SHP77 treated with DMSO at 0.1 percent for 48 hours (cell line): ENCODE measurements around the gene KIF22.
A peak's percentile ranks its signal among the peaks of the same experiment; 100 is the strongest.

Experiments used
- DNase-seq: peaks from one replicate; lab custom pipeline; 2025; lab: John Stamatoyannopoulos, UW

Gene KIF22

DNA sequence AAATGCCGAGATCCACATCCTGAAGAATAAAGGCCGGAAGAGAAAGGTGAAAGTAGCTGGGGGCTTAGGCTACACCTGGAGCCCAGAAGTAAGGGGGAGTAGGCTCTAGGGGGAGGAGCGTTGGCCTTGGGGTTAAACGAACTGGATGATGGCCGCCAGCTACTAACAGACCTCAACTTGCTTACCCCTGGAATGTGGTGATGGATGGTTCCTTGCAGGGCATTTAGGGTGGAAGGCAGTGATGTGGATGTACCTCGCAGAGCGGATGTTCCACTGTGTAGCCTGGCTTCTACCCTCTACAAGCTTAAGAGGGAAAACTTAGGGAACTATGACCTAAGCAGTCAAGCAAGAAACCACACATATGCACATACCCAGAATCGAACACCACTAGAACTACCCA, 13.5 kb downstream of the KIF22 start:
- no peak for DNase-seq

DNA sequence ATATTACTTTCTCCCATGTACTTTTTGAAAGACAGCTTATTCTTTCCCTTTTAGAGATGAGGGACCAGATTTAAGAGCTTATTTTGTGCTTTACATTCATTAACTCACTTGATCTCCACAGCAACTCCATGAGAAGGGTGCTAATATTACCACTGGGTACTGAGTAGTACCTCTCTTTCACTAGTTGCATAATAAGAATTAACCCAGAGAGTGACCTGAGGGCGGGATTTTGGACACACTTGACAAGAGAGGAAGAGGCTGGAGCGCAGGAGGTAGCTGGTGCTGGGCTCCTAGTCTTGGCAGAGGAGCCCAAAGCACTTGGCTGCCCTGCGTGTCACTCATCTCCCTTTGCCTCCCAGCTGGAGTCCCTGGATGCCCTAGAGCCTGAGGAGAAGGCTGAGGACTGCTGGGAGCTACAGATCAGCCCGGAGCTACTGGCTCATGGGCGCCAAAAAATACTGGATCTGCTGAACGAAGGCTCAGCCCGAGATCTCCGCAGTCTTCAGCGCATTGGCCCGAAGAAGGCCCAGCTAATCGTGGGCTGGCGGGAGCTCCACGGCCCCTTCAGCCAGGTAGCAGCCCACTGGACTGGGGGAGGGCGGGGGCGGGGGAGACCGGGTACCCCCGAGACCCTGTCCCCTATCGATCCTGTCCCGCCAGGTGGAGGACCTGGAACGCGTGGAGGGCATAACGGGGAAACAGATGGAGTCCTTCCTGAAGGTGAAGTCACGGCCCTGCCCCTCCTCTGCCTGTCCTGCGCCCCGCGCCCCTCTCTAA, 14.1 kb downstream of the KIF22 start:
- DNase-seq = no peak

DNA sequence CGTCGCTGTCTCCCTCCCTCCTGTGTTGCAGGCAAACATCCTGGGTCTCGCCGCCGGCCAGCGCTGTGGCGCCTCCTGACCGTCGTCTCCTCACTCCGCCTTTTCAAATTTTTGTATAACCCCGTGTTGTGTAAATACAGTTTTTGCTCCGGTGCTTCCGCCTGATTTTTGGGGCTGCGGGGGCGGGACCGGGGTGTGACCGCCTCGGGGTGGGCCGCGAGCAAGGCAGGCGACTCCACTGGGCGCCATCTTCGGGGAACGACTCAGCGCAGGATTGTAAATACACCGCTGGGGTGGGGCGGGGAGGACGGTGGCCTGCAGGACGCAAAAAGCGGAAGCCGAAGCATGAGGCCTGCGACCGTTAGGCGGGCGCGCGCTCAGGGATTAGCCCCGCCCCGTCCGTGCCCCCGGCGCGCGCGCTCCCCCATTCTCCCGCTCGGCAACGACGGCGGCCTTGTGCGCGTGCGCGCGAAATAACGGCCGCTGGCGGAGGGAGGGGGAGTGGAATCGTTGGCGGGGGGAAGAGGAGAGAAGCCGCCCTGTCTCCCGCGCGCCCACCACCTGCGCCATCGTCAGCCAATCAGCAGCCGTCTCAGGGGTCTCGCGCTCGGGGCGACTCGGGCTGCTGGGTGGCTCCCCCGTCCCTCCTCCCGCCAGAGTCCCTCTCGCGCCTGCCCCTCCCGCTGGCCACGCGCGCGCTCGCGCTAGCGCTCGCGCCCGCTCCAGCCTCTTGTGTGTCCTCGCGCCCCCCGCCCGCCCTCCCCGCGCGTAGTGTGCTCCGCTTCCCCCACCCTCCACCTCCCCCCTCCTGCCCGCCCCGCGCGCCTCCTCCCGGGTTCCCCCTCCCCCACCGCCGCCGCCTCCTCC, 14.9 kb downstream of the KIF22 start:
- DNase-seq = peak; percentile 100

DNA sequence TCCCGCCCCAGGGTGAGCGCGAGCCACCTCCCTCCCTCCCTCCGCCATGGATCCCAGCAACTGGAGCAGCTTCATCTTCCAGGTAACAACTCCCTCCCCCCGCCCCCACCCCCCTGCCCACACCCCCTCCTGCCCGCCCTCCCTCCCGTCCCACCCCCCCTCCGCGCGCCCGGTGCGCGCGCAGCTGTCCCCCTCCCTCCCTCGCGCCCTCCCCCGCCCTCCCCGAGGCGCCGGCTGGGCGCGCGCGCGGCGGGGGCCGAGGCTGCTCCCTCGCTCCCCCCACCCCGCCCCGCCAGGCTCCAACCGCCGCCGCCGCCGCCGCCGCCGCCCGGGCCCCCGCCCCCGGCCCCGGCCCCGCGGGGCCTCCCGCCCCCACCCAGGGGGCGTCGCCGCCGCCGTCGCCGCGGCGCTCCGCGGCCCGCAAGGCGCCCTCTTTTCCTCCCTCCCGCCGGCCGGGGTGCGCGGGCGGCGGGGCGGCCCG, 15.6 kb downstream of the KIF22 start, which contains the start of gene MAZ:
TSS of gene MAZ (plus strand) at position 431 of the 481 bp plus-strand sequence. CDS start 173 bp downstream, outside the sequence.
- DNase-seq = peak; percentile 46

DNA sequence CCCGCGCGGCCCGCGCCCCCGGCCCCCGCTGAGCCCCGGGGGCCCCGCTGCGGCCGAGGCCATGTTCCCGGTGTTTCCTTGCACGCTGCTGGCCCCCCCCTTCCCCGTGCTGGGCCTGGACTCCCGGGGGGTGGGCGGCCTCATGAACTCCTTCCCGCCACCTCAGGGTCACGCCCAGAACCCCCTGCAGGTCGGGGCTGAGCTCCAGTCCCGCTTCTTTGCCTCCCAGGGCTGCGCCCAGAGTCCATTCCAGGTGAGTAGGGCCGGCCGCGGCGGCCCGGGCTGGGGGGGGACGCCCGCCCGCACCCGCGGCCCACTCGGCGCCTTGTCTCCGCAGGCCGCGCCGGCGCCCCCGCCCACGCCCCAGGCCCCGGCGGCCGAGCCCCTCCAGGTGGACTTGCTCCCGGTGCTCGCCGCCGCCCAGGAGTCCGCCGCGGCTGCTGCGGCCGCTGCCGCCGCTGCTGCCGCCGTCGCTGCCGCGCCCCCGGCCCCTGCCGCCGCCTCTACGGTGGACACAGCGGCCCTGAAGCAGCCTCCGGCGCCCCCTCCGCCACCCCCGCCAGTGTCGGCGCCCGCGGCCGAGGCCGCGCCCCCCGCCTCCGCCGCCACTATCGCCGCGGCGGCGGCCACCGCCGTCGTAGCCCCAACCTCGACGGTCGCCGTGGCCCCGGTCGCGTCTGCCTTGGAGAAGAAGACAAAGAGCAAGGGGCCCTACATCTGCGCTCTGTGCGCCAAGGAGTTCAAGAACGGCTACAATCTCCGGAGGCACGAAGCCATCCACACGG, 16.3 kb downstream of the KIF22 start:
- DNase-seq = no peak

DNA sequence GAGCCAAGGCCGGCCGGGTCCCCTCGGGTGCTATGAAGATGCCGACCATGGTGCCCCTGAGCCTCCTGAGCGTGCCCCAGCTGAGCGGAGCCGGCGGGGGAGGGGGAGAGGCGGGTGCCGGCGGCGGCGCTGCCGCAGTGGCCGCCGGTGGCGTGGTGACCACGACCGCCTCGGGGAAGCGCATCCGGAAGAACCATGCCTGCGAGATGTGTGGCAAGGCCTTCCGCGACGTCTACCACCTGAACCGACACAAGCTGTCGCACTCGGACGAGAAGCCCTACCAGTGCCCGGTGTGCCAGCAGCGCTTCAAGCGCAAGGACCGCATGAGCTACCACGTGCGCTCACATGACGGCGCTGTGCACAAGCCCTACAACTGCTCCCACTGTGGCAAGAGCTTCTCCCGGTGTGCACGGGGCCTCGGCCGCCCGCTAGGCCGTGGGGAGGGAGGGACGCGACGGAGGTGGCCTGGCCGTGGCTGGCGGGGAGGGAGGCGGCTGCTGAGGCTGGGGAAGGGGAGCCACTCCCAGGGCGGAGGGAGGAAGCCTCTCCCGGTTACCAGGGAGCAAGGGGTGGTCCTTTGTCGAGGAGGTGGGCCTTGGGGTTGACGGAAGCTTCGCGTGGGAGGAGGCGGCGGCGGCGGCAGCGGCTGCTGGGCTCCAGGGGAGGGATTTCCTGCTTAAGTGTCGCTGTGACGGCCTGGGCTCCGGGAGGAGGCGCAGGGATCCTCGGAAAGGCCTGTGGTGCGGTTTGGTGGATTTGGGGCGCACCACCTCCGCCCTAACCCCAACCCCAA, 17.1 kb downstream of the KIF22 start:
- DNase-seq = peak; percentile 82

DNA sequence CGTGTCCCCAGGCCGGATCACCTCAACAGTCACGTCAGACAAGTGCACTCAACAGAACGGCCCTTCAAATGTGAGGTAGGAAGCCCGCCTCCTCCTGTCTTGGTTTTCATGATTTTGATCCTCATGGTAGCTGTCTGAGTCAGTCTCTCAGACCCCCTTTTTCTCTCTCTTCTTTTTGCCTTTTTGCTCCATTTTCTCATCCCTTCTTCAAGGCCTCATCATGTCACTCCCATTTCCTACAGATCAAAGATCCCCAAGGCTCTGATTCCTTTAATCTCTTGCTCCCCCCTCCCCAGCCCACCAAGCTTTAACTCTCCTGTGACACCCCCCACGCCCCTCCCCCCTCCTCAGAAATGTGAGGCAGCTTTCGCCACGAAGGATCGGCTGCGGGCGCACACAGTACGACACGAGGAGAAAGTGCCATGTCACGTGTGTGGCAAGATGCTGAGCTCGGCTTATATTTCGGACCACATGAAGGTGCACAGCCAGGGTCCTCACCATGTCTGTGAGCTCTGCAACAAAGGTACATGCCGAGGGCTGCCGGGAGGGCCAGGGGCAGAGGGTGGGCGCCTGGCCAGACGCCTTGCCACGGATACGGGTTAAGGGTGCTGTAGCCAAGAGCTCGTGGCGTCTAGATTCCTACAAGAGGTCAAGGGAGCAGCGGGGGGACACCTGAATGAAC, 17.8 kb downstream of the KIF22 start:
- no peak for DNase-seq

DNA sequence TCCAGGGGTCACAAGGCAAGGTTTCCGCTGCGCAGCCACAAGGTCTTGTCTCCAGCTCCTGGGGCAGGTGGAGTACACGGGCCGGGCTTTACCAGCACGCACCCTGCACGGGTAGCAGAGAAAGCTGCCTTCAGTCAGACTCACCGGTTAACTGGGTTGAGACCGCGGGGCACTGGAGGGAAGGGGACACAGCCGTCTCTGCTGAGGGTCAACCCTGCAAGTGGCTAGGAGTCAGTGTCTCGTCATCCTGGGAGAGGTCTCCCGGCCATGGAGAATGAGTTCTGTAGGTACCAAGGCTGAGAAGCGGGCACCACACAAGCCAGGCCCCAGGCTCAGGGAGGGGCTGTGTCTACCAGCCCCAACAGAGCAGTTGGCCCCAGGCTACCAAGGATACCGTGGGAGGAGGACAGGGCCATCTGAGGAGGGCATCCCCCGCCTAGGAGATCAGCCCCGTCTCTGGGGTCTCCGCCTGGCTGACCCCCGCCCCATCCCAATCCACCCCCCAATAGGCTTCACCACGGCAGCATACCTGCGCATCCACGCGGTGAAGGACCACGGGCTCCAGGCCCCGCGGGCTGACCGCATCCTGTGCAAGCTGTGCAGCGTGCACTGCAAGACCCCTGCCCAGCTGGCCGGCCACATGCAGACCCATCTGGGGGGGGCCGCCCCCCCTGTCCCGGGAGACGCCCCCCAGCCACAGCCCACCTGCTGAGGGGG, 18.6 kb downstream of the KIF22 start:
- DNase-seq = no peak

DNA sequence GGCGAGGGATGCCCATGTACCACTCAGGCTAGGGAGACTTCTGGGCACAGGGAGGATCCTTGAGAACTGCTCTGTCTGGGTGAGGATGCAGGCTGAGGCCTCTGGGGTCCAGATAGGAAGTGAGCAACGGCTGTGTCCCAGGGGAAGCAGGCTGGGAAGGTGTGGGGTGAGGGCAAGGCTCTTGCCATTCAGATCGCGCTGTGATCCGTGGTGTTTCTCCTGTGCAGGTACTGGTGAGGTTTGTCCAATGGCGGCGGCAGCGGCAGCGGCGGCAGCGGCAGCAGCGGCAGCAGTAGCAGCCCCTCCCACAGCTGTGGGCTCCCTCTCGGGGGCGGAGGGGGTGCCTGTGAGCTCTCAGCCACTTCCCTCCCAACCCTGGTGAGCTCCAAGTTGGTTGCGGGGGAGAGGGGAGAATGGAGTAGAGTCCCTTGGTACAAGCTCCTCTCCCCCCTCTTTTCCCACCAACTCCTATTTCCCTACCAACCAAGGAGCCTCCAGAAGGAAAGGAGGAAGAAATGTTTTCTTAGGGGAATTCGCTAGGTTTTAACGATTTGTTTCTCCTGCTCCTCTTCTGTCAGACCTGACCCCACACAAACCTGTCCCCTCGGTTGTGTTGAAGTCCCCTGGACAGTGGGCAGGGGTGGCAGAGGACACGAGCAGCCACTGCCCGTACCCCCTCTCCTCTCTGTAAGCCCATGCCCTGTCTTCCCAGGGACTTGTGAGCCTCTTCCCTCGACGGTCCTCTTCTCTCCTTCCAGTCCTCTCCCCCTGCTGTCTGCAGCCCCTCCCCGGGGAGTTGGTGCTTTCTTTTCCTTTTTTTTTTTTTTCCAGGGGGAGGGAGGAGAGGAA, 19.5 kb downstream of the KIF22 start:
- no peak for DNase-seq

DNA sequence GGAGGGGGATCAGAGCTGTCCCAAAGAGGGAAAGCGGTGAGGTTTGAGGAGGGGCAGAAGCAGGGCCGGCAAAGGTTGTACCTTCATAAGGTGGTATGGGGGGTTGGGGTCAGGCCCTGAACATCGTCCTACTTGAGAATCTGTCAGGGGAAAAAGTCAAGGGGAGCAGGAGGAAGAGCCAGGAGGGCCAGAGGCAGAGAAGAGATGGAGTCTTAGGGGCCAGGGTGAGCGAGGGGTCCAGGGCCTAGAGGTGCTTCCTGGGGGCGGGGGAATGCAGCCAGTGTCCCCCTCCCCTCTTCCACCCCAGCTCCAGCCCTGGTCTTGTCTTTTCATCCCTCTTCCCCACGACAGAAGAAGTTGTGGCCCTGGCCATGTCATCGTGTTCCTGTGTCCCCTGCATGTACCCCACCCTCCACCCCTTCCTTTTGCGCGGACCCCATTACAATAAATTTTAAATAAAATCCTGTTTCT, 20.2 kb downstream of the KIF22 start:
- no peak for DNase-seq

DNA sequence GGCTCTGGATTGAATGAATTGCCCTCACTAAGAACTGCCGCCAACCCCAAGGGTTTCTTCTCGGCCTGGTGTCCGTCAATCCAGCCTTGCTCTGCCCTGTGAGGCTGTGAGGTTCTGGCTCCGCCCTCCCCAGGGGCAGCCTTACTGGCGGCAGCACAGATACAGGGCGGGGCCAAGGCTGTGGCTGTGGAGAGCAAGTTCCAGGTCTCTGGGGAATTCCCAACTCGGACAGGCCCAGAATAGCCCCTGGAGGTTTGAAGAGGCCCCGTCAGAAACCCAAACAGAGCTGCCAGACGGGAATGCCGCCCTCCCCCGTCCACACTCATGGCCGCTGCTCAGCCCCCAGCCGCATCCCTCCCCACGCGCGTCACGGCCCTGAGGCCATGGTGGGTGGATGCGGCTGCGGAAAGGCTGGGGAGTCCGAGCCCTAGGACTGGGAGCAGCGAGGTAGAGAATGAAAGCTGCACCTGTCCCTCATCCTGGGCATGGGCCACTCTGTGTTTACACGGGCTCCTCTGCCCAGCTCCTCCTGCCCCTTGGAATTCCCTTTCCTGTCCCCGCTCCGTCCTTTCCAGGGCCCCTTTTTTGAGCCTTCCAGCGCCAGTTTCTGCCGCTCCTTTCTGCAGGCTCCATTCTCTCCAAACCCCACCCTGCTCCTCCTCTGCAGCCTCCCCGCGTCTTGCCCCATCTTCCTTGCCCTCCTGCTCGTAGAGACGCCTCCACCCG, 20.8 kb downstream of the KIF22 start:
- peak; percentile 69 for DNase-seq

DNA sequence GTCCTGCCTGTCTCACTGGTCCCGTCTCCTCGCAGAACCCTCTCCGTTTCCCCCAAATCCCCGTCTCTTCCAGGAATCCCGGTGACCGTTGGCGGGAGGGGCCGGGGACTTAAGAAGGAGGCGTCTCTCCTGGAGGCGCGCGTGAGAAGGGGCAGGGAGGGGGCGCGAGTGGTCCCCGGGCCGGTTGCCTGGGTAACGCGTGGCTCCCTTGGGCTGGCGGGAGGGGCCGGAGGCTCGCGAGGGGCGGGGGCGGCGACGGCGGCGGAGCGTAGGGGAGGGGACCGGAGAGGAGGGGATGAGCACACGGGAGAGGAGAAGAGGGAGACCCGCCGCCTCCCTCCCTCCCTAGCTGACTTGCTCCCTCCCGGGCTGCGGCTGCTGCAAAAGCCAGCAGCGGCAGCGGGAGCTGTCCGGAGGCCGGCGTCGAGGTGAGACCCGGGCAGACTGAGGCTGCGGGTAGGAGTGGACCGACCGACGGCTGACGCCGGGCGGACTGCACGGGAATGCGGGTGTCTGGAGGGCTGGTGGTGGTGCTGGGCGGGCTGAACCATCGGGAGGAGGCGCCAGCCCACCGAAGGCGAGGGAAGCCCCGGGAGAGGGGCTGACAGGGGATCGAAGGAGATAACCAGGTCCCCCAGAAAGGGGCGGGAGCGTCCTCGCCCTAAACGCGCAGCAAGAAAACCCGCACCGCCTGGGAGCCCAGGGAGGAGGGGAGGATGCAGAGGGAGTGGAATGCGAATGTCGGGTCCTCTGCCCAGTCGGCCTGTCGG, 21.5 kb downstream of the KIF22 start, which contains the start of gene PRRT2:
TSS of gene PRRT2 (plus strand) at position 298 of the 770 bp plus-strand sequence. CDS start 862 bp downstream, outside the sequence.
- no peak for DNase-seq

DNA sequence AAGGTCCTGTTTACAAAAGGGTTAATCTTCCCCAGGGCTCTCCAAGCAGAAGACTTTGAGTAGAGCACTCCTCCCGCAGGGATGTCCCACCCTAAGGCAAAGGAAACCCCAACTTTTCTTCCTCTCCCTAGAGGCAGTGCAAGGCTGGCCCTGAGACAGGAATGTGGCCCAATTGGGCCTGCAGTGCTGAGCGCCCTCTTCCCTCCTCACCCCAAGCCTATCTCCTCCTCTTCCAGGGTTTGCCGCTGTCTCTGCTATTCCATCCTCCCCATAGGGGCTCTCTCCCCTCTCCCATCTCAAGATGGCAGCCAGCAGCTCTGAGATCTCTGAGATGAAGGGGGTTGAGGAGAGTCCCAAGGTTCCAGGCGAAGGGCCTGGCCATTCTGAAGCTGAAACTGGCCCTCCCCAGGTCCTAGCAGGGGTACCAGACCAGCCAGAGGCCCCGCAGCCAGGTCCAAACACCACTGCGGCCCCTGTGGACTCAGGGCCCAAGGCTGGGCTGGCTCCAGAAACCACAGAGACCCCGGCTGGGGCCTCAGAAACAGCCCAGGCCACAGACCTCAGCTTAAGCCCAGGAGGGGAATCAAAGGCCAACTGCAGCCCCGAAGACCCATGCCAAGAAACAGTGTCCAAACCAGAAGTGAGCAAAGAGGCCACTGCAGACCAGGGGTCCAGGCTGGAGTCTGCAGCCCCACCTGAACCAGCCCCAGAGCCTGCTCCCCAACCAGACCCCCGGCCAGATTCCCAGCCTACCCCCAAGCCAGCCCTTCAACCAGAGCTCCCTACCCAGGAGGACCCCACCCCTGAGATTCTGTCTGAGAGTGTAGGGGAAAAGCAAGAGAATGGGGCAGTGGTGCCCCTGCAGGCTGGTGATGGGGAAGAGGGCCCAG, 22.4 kb downstream of the KIF22 start:
- no peak for DNase-seq

DNA sequence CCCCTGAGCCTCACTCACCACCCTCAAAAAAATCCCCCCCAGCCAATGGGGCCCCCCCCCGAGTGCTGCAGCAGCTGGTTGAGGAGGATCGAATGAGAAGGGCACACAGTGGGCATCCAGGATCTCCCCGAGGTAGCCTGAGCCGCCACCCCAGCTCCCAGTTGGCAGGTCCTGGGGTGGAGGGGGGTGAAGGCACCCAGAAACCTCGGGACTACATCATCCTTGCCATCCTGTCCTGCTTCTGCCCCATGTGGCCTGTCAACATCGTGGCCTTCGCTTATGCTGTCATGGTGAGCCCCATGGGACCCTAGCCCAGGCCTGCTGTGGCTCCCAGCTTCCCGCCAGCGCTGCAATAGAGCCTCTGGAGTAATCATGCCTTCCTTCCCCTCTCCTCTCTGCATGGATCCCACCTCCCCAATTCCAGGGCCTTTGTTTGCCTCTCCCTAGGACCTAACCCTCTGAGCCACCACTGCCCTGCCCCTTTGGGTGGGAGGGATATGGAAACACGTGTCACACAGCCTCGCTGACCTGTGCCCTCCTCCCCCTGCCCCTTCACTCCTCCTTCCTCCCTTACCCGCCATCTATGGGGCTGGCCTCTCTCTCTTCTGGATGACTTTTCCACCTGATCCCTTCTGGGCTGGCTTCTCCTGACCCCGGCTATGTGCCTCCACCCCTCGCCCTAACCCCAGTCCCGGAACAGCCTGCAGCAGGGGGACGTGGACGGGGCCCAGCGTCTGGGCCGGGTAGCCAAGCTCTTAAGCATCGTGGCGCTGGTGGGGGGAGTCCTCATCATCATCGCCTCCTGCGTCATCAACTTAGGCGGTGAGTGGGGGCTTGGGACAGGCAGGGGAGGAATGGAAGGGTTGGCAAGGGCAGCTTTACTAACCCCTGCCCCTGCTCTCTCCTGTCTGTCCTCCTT, 23.4 kb downstream of the KIF22 start:
- DNase-seq = no peak

DNA sequence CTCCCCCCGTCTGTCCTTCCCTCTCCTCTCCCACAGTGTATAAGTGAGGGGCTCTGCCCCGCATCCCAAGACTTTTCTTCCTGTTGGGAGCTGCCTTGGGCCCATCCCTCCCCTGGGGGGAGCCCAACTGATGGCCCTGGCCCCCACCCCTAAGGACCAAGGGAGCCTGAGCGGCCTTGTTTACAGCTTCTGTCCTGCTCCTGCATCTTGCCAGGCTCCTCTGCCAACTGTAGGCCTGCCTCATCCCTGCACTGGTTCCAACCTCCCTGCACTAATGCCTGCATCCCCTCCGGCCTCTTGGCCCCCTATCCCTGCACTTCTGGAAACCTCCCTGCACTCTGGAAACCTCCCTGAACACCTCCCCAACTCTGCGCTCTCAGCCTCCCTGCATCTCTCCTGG, 24.0 kb downstream of the KIF22 start:
- DNase-seq = no peak
